ENCODE data around the gene GFRA1. TPM values are rescaled to one million over a fixed set of nuclear protein-coding genes. Genes with fewer than 3 reads are reported as not detected.

GFRA1 gene
- total and polyA plus RNA-seq, 2 of the 8 experiments (the other 6 are each of a cell fraction or from before 2014, with no cell fraction given), result 1.1 to 2.0 TPM

GRCh38 chr10:116118847-116119246 is 154.2 kb downstream of the GFRA1 start:
- H3K36me3 ChIP-seq (ENCODE audit: control insufficient read depth in 2 of 4, insufficient read depth in 4 of 4, low read length in 3 of 4), result no peaks in the 10 kb centered on the region
- no peak overlapping the region for H3K4me3 ChIP-seq (ENCODE audit: extremely low read depth in 1 of 4, insufficient read depth in 2 of 4, low read depth in 3 of 4, low read length in 4 of 4)
- H3K27ac ChIP-seq (ENCODE audit: low read depth, low read length), result no peak overlapping the region
- ChIA-PET POLR2A (ENCODE audit: partially characterized antibody) (no interaction called here), CTCF (ENCODE audit: partially characterized antibody) (no interaction called here)
- no peak overlapping the region for H2BK5ac ChIP-seq (ENCODE audit: low read depth, low read length)
- peaks cover 0 to 6% (median 2%) of the 10 kb centered on the region in 4 experiments; a peak in 3 of 7 replicates for H3K4me1 ChIP-seq (replicated peaks in 1 of 4; ENCODE audit: control insufficient read depth in 3 of 4, insufficient read depth in 4 of 4, low read length in 3 of 4)
- no peaks in the 10 kb centered on the region for H4K20me1 ChIP-seq (replicated peaks in 1 of 2; ENCODE audit: control insufficient read depth in 1 of 2, insufficient read depth in 2 of 2, low read length in 2 of 2)
- 94% methylated on average over 2 of the region's 2 CpGs; no CpG with 5 or more reads in 1 of the 2 experiments for WGBS, 2 experiments (ENCODE audit: extremely low coverage in 1 of 2, insufficient coverage in 1 of 2, insufficient read length in 1 of 2, insufficient replicate concordance in 2 of 2, low coverage in 1 of 2, low lambda C conversion rate in 2 of 2, missing lambda C conversion rate in 1 of 2)
- no peaks in the 10 kb centered on the region for H3K79me2 ChIP-seq (ENCODE audit: control insufficient read depth in 1 of 2, insufficient read depth in 2 of 2, low read length in 2 of 2)
- no peak overlapping the region for H4K8ac ChIP-seq (ENCODE audit: extremely low read depth, insufficient read depth, low read length)
- no peak overlapping the region for H2BK20ac ChIP-seq (ENCODE audit: low read length)
- H2BK12ac ChIP-seq (ENCODE audit: low read depth, low read length), result no peak overlapping the region
- H3K23ac ChIP-seq (ENCODE audit: insufficient read length), result no peak overlapping the region
- H2AFZ ChIP-seq (ENCODE audit: low read length), result no peak overlapping the region
- no peak overlapping the region for H2BK15ac ChIP-seq (ENCODE audit: low read length)
- no peak overlapping the region for H4K91ac ChIP-seq (replicated peaks; ENCODE audit: insufficient read length, low read length)
- TF ChIP-seq SP4 (IDR thresholded peaks at IDR 0.05; ENCODE audit: low read length), result no peak
- TF ChIP-seq RNF2 (IDR thresholded peaks at IDR 0.05; ENCODE audit: borderline replicate concordance, low read depth, low read length, missing control alignments, poor library complexity, severe bottlenecking), result no peak
- TF ChIP-seq CBX5 (IDR thresholded peaks at IDR 0.05; ENCODE audit: low read depth, low read length), result no peak
- H3K4me2 ChIP-seq (ENCODE audit: insufficient read depth in 1 of 2, low read depth in 2 of 2, low read length in 2 of 2), result no peak overlapping the region
- H2AK5ac ChIP-seq (ENCODE audit: low read depth, low read length), result no peak overlapping the region
- H3K9ac ChIP-seq (replicated peaks in 1 of 4; ENCODE audit: extremely low read depth in 1 of 4, low read depth in 3 of 4, low read length in 3 of 4), result no peak overlapping the region
- H3K14ac ChIP-seq (ENCODE audit: insufficient read length), result no peak overlapping the region
- peaks cover 0 to 5% (median 2%) of the 10 kb centered on the region in 4 experiments; a peak in 4 of 7 replicates for H3K27me3 ChIP-seq (replicated peaks in 1 of 4; ENCODE audit: control insufficient read depth in 3 of 4, extremely low read depth in 1 of 4, insufficient read depth in 3 of 4, low read length in 3 of 4)
- FAIRE-seq, result no peak
- no peak for DNase-seq (ENCODE audit: low read depth in 1 of 2, low spot score in 2 of 2)
- H2BK120ac ChIP-seq (replicated peaks; ENCODE audit: low read depth, low read length), result no peak overlapping the region
- H3K4ac ChIP-seq (replicated peaks; ENCODE audit: insufficient read length, low read depth, low read length), result no peak overlapping the region
- no peak overlapping the region for H3K56ac ChIP-seq (replicated peaks; ENCODE audit: insufficient read length, low read depth, low read length)
- no peaks in the 10 kb centered on the region for H3K9me3 ChIP-seq (ENCODE audit: insufficient read depth in 2 of 2, low read depth in 1 of 2, low read length in 1 of 2)
- no peak overlapping the region for H4K5ac ChIP-seq (ENCODE audit: insufficient read length, low read depth, low read length)
- no peaks in the 10 kb centered on the region for H3K79me1 ChIP-seq (ENCODE audit: low read depth, low read length)
- H3K23me2 ChIP-seq (ENCODE audit: low read depth, low read length), result no peaks in the 10 kb centered on the region; the same call in 1 of the 2 replicates
- H3K18ac ChIP-seq (ENCODE audit: extremely low read depth, low read length), result no peak overlapping the region
